GM12878 (cell line): ENCODE data around the gene MTFR1L. TPM values are rescaled to one million over a fixed set of nuclear protein-coding genes. Genes with fewer than 3 reads are reported as not detected.

ENCODE experiments used
- ATAC-seq: fragments of 200-7000 bp; cut with Tn5 transposase; 3 replicates; pipeline ENCODE4 v1.9.1; 2020; ENCODE audit warnings: mild to moderate bottlenecking, moderate library complexity
- BruUV-seq: library from RNA; stranded (reverse); fragments of 400-500 nt; replicated peaks from 2 replicates; lab custom pipeline; 2021; lab: Mats Ljungman, UMichigan
- CTCF ChIA-PET: fragments of 300-600 bp; sonication (Branson Sonifier 250); formaldehyde crosslinking; extraction: SDS; loops from one replicate; lab custom pipeline; 2021; ENCODE audit warnings: inconsistent platforms; lab: Yijun Ruan, JAX
- POLR2A ChIA-PET: fragments of 350-600 bp; formaldehyde crosslinking; extraction: SDS; loops from one replicate; lab custom pipeline; 2021; ENCODE audit warnings: inconsistent platforms; lab: Charles Lee
- RAD21 ChIA-PET: fragments of 300-600 bp; sonication (Branson Sonifier 250); formaldehyde crosslinking; loops from one replicate; lab custom pipeline; 2023; ENCODE audit warnings: antibody characterized with exemption; ENCODE audit not compliant: unreplicated experiment; lab: Charles Lee
- SMC1A ChIA-PET: fragments of 300-600 bp; sonication (Branson Sonifier 250); formaldehyde crosslinking; loops from one replicate; lab custom pipeline; 2023; ENCODE audit not compliant: unreplicated experiment, uncharacterized antibody; lab: Charles Lee
- DNase-seq: peaks from one replicate; pipeline ENCODE4 v3.0.0-alpha.2; 2011; ENCODE audit warnings: low read depth, low spot score
- FAIRE-seq: peaks from 3 replicates; lab custom pipeline; 2011; peaks lifted over from hg19 to GRCh38; lab: Jason Lieb, UNC
- H2AFZ ChIP-seq: 2 replicates; pipeline ENCODE4 v1.6.0; 2011; ENCODE audit warnings: low read depth, low read length, control low read depth; ENCODE audit not compliant: control insufficient read depth
- H3K27ac ChIP-seq: 2 replicates; pipeline ENCODE4 v1.5.1; 2011; ENCODE audit warnings: control low read depth; ENCODE audit not compliant: control insufficient read depth, insufficient read depth
- H3K27me3 ChIP-seq, 2 experiments: replicated peaks in 1 of 2; 2 replicates each; pipeline versions ENCODE4 v1.6.0 to v1.6.1; 2011; ENCODE audit warnings: low read length in 1 of 2; ENCODE audit not compliant: control insufficient read depth in 2 of 2, insufficient read depth in 2 of 2
- H3K36me3 ChIP-seq, 2 experiments: 2 replicates each; pipeline ENCODE4 v1.5.1; 2011; ENCODE audit warnings: low read length in 1 of 2; ENCODE audit not compliant: control insufficient read depth in 2 of 2, insufficient read depth in 2 of 2
- H3K4me1 ChIP-seq: 2 replicates; pipeline ENCODE4 v1.6.1; 2011; ENCODE audit warnings: mild to moderate bottlenecking, low read length, moderate library complexity, mixed read lengths; ENCODE audit not compliant: control insufficient read depth, insufficient read depth
- H3K4me2 ChIP-seq: 2 replicates; pipeline ENCODE4 v1.6.0; 2011; ENCODE audit warnings: control low read depth; ENCODE audit not compliant: control insufficient read depth, insufficient read depth
- H3K4me3 ChIP-seq: fragments of 200-600 bp; sonication (generic); 2 replicates; pipeline ENCODE4 v1.5.1; 2016
- H3K79me2 ChIP-seq: 2 replicates; pipeline ENCODE4 v1.6.0; 2011; ENCODE audit warnings: low read length; ENCODE audit not compliant: control insufficient read depth, insufficient read depth
- H3K9ac ChIP-seq: 2 replicates; pipeline ENCODE4 v1.8.0; 2011; ENCODE audit warnings: low read length, control low read depth, mixed read lengths; ENCODE audit not compliant: control insufficient read depth, insufficient read depth
- H3K9me3 ChIP-seq: replicated peaks from 3 replicates; pipeline ENCODE4 v1.5.1; 2011; ENCODE audit warnings: mild to moderate bottlenecking, low read length; ENCODE audit not compliant: control insufficient read depth, insufficient read depth
- H4K20me1 ChIP-seq: 2 replicates; pipeline ENCODE4 v1.6.0; 2011; ENCODE audit not compliant: control insufficient read depth, insufficient read depth
- DPF2 ChIP-seq: fragments of 450-650 bp; IDR thresholded peaks from 2 replicates; pipeline ENCODE4 v1.6.1; 2017; ENCODE audit warnings: mild to moderate bottlenecking
- FOXM1 ChIP-seq: IDR thresholded peaks from 2 replicates; pipeline ENCODE4 v1.6.1; 2012; ENCODE audit warnings: low read depth, mild to moderate bottlenecking, inconsistent platforms, low read length, moderate library complexity
- GATAD2B ChIP-seq: fragments of 450-650 bp; conservative IDR thresholded peaks from 2 replicates; pipeline ENCODE4 v1.6.1; 2017; ENCODE audit warnings: low read depth, mild to moderate bottlenecking, moderate library complexity
- MXI1 ChIP-seq: fragments of 150-350 bp; IDR thresholded peaks from 2 replicates; pipeline ENCODE4 v1.6.1; 2011; ENCODE audit warnings: low read depth, mild to moderate bottlenecking, inconsistent platforms, low read length, improper control_type of control experiment
- NRF1 ChIP-seq: conservative IDR thresholded peaks from 2 replicates; pipeline ENCODE4 v1.6.1; 2011; ENCODE audit warnings: mild to moderate bottlenecking, low read depth, low read length, improper control_type of control experiment
- PAX5 ChIP-seq: IDR thresholded peaks from 2 replicates; pipeline ENCODE4 v1.6.1; 2011; ENCODE audit warnings: low read depth, low read length, borderline replicate concordance
- WGBS: methylation state at CpG from one replicate; pipeline ENCODE4 v1.1.6; 2016; ENCODE audit warnings: low lambda C conversion rate; ENCODE audit not compliant: insufficient replicate concordance, insufficient coverage; ENCODE audit errors: missing lambda C conversion rate; 5-methylcytosine and 5-hydroxymethylcytosine counted together
- in situ Hi-C: fragments of 300-500 bp; cut with MboI; formaldehyde crosslinking; loops from 9 replicates; pipeline ENCODE4 v1.14.3; 2018; ENCODE audit warnings: mixed read lengths
- intact Hi-C: fragments of 100-400 bp; cut with micrococcal nuclease; formaldehyde crosslinking; loops from one replicate; pipeline ENCODE4 v1.14.2; 2022; ENCODE audit not compliant: unreplicated experiment
- polyA plus RNA-seq, 11 experiments: library from polyadenylated mRNA; depleted of rRNA in 4 of 11; unstranded in 6 of 11; stranded (reverse) in 5 of 11; fragments of >200 nt; fragmentation: Nextera tagmentation in 4 of 11; fragmentation: Illumina TruSeq in 1 of 11; extraction: Ambion mirVana in 4 of 11; extraction: Trizol in 1 of 11; gene quantifications; 1 replicate in 1 of 11; 2 replicates in 10 of 11; pipeline versions ENCODE4 v1.2.1 to v1.2.3, GENCODE V29; 2011 to 2016; ENCODE audit warnings: inconsistent platforms in 2 of 11, missing spikeins in 2 of 11, low read depth in 1 of 11
- total RNA-seq, 4 experiments: library from RNA; depleted of rRNA in 3 of 4; stranded (reverse); fragments of >200 nt in 3 of 4; fragmentation: Illumina TruSeq in 1 of 4; extraction: Trizol in 1 of 4; gene quantifications; 2 replicates each; pipeline versions ENCODE4 v1.2.1 to v1.2.3, GENCODE V29; 2013 to 2021

MTFR1L gene
- total and polyA plus RNA-seq, 10 of the 15 experiments (the other 5 are each of a cell fraction or from before 2014, with no cell fraction given), result 16.9 to 44.2 (median 30.3) TPM

DNA sequence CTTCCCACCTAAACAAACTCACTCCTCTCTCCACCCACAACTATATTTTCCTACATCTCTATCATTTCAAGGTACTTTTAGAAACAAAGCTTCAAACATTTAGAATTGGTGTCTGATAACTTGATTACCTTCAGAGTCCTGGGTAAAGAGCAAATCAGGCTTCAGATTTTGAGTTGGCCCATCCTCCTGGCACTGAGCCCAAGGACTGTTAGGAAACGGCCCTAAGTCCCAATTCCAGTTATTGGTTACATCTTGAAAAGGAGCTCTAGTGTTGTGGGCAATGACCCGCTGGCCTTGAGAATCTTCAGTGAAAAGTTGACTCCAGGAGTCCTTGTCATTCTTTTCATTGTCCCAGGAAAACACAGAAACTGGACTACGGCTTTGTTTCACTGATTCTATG is 15.1 kb downstream of the MTFR1L start:
- 75% methylated on average over 3 of the region's 3 CpGs for WGBS
- BruUV-seq, result TSS peak; percentile 52
- ChIA-PET POLR2A (interaction anchor here (1.1 kb wide), 1 partner anchor 162 kb away, joined by 3 read pairs; no protein-coding TSS in a partner anchor), SMC1A (interaction anchor here (0.6 to 1.9 kb wide), 5 partner anchors 10 to 133 kb away, joined by 3 to 7 read pairs (median 3); no protein-coding TSS in a partner anchor), RAD21 (interaction anchor here (0.6 kb wide), 1 partner anchor 194 kb away, joined by 3 read pairs; no protein-coding TSS in a partner anchor), CTCF (interaction anchor here (1.5 to 2.0 kb wide), 2 partner anchors 10 to 61 kb away, joined by 5 to 6 read pairs; no protein-coding TSS in a partner anchor)
- in situ Hi-C loops, result no loop called here
- Histone ChIP-seq H3K79me2 (no peaks in the 10 kb centered on the region), H3K27me3 (no peaks in the 10 kb centered on the region), H2AFZ (no peak overlapping the region), H3K9me3 (no peaks in the 10 kb centered on the region), H3K9ac (no peak overlapping the region), H4K20me1 (no peaks in the 10 kb centered on the region), H3K27ac (no peak overlapping the region), H3K4me3 (no peak overlapping the region), H3K4me1 (no peaks in the 10 kb centered on the region), H3K4me2 (no peak overlapping the region), H3K36me3 (peaks cover 4 to 24% of the 10 kb centered on the region in 2 experiments)
- FAIRE-seq (no peak), DNase-seq (no peak), ATAC-seq (no peak)
- TF ChIP-seq NRF1, result no peak
- intact Hi-C loops, result no loop called here

DNA sequence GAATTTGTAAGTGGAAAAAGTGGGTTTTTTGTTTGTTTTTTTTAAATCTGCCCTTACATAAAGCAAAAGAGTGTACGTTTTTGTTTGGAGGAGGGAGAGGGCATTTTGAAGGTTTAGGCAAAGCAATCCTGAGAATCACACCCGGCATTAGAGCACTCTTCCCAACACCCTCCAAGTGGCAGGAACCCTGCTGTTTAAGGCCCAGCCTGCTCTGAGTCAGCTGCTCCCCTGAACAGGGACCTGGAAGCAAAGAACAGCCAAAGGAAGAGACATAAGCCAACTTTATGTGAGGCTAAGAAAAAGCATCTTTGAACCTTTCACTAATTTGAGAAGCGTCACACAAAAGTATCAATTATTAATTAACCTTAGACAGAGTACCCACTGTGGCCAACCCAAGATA is 16.9 kb downstream of the MTFR1L start:
- TF ChIP-seq DPF2 (no peak), FOXM1 (no peak), GATAD2B (no peak), PAX5 (no peak), MXI1 (no peak)
- intact Hi-C loops, result no loop called here
- Histone ChIP-seq H3K27ac (no peak overlapping the region), H3K27me3 (no peaks in the 10 kb centered on the region), H3K4me1 (no peaks in the 10 kb centered on the region), H4K20me1 (no peaks in the 10 kb centered on the region), H3K79me2 (no peaks in the 10 kb centered on the region), H3K36me3 (peaks cover 4 to 18% of the 10 kb centered on the region in 2 experiments), H3K9me3 (no peaks in the 10 kb centered on the region), H3K4me2 (no peak overlapping the region), H3K4me3 (no peak overlapping the region), H2AFZ (no peak overlapping the region), H3K9ac (no peak overlapping the region)
- BruUV-seq, result no TSS peak
- RAD21 ChIA-PET, result interaction anchor here (0.7 to 1.0 kb wide), 6 partner anchors 13 to 161 kb away, joined by 3 to 5 read pairs (median 3); partner anchors contain the start of gene PAFAH2
- DNase-seq (no peak), FAIRE-seq (no peak), ATAC-seq (no peak)
- 87% methylated on average over 3 of the region's 3 CpGs for WGBS
- in situ Hi-C loops, result no loop called here
- SMC1A ChIA-PET, result interaction anchor here (0.9 to 1.6 kb wide), 4 partner anchors 10 to 180 kb away, joined by 3 to 8 read pairs (median 3); partner anchors contain the start of gene PAFAH2
- POLR2A ChIA-PET, result no interaction called here
- CTCF ChIA-PET, result interaction anchor here (0.7 to 1.0 kb wide), 5 partner anchors 20 to 157 kb away, joined by 3 to 5 read pairs (median 4); no protein-coding TSS in a partner anchor
